Kidney epithelial cell (primary cell): Measurements from ENCODE around the gene FXR2. TPM values are rescaled to one million over a fixed set of nuclear protein-coding genes. Genes with fewer than 3 reads are reported as not detected.

Experiments
- DNase-seq: peaks from one replicate; pipeline ENCODE4 v3.0.0-alpha.2; 2010; ENCODE audit warnings: low read depth
- H3K27me3 ChIP-seq: 2 replicates; pipeline ENCODE4 v1.6.0; 2011; ENCODE audit warnings: low read length; ENCODE audit not compliant: control insufficient read depth, insufficient read depth
- H3K36me3 ChIP-seq: 2 replicates; pipeline ENCODE4 v1.5.1; 2011; ENCODE audit warnings: low read length; ENCODE audit not compliant: control insufficient read depth, insufficient read depth
- H3K4me3 ChIP-seq: 2 replicates; pipeline ENCODE4 v1.5.1; 2011; ENCODE audit warnings: low read depth, mild to moderate bottlenecking, control low read depth, low read length
- CTCF ChIP-seq: IDR thresholded peaks from 2 replicates; pipeline ENCODE4 v1.5.1; 2011; ENCODE audit warnings: mild to moderate bottlenecking, moderate library complexity, low read length, control low read depth, inconsistent platforms; ENCODE audit not compliant: insufficient read depth, poor library complexity, severe bottlenecking
- total RNA-seq: library from RNA; depleted of rRNA; stranded (reverse); fragments of >200 nt; gene quantifications from 2 replicates; pipeline ENCODE4 v1.2.3, GENCODE V29; 2015

The FXR2 gene
- total RNA-seq, 1 donor from 2014 or later: 45.7 TPM

- no peaks in the 10 kb centered on the region for H3K27me3 ChIP-seq
- H3K4me3 ChIP-seq: no peak overlapping the region
- H3K36me3 ChIP-seq: peaks cover 13% of the 10 kb centered on the region
- no peak for TF ChIP-seq CTCF
- DNase-seq: no peak
These were observed 38.7 kb downstream of the FXR2 start for GRCh38 chr17:7575959-7576358.

- H3K36me3 ChIP-seq: peaks cover 13% of the 10 kb centered on the region
- no peak for DNase-seq
- no peak for TF ChIP-seq CTCF
- no peak overlapping the region for H3K4me3 ChIP-seq
- H3K27me3 ChIP-seq: no peaks in the 10 kb centered on the region
These were observed 39.2 kb downstream of the FXR2 start for GRCh38 chr17:7575481-7575883.

GRCh38 chr17:7574176-7574953 is 40.3 kb downstream of the FXR2 start:
- DNase-seq: no peak

GRCh38 chr17:7573324-7574080 is 41.2 kb downstream of the FXR2 start:
- DNase-seq: peak; percentile 57
- Histone ChIP-seq H3K4me3 (peak overlapping the region; percentile 82), H3K36me3 (peaks cover 13% of the 10 kb centered on the region), H3K27me3 (no peaks in the 10 kb centered on the region)
- TF ChIP-seq CTCF: no peak

More at GRCh38 chr17:7574176-7574953, 40.3 kb downstream of the FXR2 start:
- TF ChIP-seq CTCF: no peak
- Histone ChIP-seq H3K4me3 (peak overlapping the region; percentile 82), H3K27me3 (no peaks in the 10 kb centered on the region), H3K36me3 (peaks cover 13% of the 10 kb centered on the region)

GRCh38 chr17:7572588-7573323 is 41.9 kb downstream of the FXR2 start:
- DNase-seq: peak; percentile 95
- H3K4me3 ChIP-seq: peak overlapping the region; percentile 82
- H3K27me3 ChIP-seq: no peaks in the 10 kb centered on the region
- TF ChIP-seq CTCF: no peak
- peaks cover 11% of the 10 kb centered on the region for H3K36me3 ChIP-seq
